GM21529 (cell line): ENCODE results near the gene HOXA7.

Experiments used
- ATAC-seq: cut with Tn5 transposase; IDR thresholded peaks from one replicate; pipeline ENCODE4 v1.9.1; 2021; ENCODE audit not compliant: unreplicated experiment

Gene HOXA7

GRCh38 chr7:27122077-27122910 lies 34.2 kb downstream of the HOXA7 start:
- no peak for ATAC-seq

GRCh38 chr7:27121684-27122076 lies 34.8 kb downstream of the HOXA7 start:
- ATAC-seq, result no peak

GRCh38 chr7:27119412-27119911 lies 37.0 kb downstream of the HOXA7 start:
- no peak for ATAC-seq

GRCh38 chr7:27118580-27118979 lies 37.9 kb downstream of the HOXA7 start:
- ATAC-seq, result no peak

GRCh38 chr7:27117887-27118491 lies 38.5 kb downstream of the HOXA7 start:
- no peak for ATAC-seq

- ATAC-seq, result no peak
These were observed 39.3 kb downstream of the HOXA7 start for GRCh38 chr7:27116962-27117886.

GRCh38 chr7:27116031-27116961 lies 40.2 kb downstream of the HOXA7 start:
- no peak for ATAC-seq

GRCh38 chr7:27115221-27116026 lies 41.1 kb downstream of the HOXA7 start:
- no peak for ATAC-seq

GRCh38 chr7:27114881-27115220 lies 41.6 kb downstream of the HOXA7 start:
- no peak for ATAC-seq

- no peak for ATAC-seq
These were observed 42.3 kb downstream of the HOXA7 start for GRCh38 chr7:27113991-27114769.

- no peak for ATAC-seq
These were observed 43.2 kb downstream of the HOXA7 start for GRCh38 chr7:27112955-27113949.

- no peak for ATAC-seq
These were observed 44.1 kb downstream of the HOXA7 start for GRCh38 chr7:27112361-27112760.

GRCh38 chr7:27111751-27112277 lies 44.7 kb downstream of the HOXA7 start:
- ATAC-seq, result no peak

GRCh38 chr7:27111042-27111750 lies 45.3 kb downstream of the HOXA7 start:
- ATAC-seq, result no peak

- no peak for ATAC-seq
These were observed 46.1 kb downstream of the HOXA7 start for GRCh38 chr7:27110186-27111031.
